NB4 (cell line): ENCODE measurements around the gene POPDC2.

Experiments
- MYC ChIP-seq: IDR thresholded peaks from 2 replicates; pipeline ENCODE4 v1.6.1; 2011; ENCODE audit warnings: low read depth, low read length
- POLR2A ChIP-seq: IDR thresholded peaks from 2 replicates; pipeline ENCODE4 v1.6.1; 2011; ENCODE audit warnings: mild to moderate bottlenecking; ENCODE audit not compliant: insufficient read length; ENCODE audit errors: extremely low read depth
- TF ChIP-seq, protein P1 (sequence below): IDR thresholded peaks from one replicate; pipeline ENCODE4 v1.5.1; 2012; ENCODE audit warnings: low read depth, low read length
- TF ChIP-seq, protein P2 (sequence below): IDR thresholded peaks from 2 replicates; pipeline ENCODE4 v1.6.1; 2011; ENCODE audit warnings: low read depth, low read length

DNA sequence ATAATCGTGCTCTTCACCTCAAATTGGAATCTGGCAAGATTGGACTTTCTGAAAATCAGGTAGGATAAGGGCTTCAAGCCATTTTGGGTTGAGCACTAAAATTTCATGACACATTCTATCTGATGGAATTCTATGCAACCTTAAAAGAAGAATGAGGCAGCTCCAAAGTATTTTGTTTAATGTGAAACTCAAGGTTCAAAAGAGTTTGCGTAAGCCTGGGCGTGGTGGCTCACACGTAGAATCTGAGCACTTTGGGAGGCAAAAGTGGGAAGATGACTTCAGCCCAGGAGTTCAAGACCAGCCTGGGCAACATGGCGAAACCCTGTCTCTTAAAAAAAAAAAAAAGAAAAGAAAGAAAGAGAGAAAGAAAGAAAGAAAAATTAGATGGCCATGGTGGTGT, 66.3 kb downstream of the POPDC2 start:
- TF ChIP-seq, protein P1, sequence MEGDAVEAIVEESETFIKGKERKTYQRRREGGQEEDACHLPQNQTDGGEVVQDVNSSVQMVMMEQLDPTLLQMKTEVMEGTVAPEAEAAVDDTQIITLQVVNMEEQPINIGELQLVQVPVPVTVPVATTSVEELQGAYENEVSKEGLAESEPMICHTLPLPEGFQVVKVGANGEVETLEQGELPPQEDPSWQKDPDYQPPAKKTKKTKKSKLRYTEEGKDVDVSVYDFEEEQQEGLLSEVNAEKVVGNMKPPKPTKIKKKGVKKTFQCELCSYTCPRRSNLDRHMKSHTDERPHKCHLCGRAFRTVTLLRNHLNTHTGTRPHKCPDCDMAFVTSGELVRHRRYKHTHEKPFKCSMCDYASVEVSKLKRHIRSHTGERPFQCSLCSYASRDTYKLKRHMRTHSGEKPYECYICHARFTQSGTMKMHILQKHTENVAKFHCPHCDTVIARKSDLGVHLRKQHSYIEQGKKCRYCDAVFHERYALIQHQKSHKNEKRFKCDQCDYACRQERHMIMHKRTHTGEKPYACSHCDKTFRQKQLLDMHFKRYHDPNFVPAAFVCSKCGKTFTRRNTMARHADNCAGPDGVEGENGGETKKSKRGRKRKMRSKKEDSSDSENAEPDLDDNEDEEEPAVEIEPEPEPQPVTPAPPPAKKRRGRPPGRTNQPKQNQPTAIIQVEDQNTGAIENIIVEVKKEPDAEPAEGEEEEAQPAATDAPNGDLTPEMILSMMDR, result no peak
- TF ChIP-seq, protein P2, sequence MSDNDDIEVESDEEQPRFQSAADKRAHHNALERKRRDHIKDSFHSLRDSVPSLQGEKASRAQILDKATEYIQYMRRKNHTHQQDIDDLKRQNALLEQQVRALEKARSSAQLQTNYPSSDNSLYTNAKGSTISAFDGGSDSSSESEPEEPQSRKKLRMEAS, result no peak
- TF ChIP-seq POLR2A (no peak), MYC (no peak)
